Mesendoderm (in vitro differentiated cells): Measurements from ENCODE around the gene BRSK1.
A peak's percentile ranks its signal among the peaks of the same experiment; 100 is the strongest.

Experiments used
- DNase-seq: peaks from one replicate; pipeline ENCODE4 v3.0.0; 2013
- H2AK5ac ChIP-seq: 2 replicates; pipeline ENCODE4 v1.6.1; 2013; ENCODE audit warnings: low read length, inconsistent platforms
- H2BK120ac ChIP-seq: 2 replicates; pipeline ENCODE4 v1.6.1; 2013; ENCODE audit warnings: low read depth, mild to moderate bottlenecking, low read length, moderate library complexity, mixed read lengths
- H2BK15ac ChIP-seq: replicated peaks from 2 replicates; pipeline ENCODE4 v1.6.1; 2013; ENCODE audit warnings: low read depth, mild to moderate bottlenecking, moderate library complexity
- H2BK5ac ChIP-seq: 2 replicates; pipeline ENCODE4 v1.6.1; 2013; ENCODE audit warnings: low read length, inconsistent platforms
- H3K18ac ChIP-seq: 2 replicates; pipeline ENCODE4 v1.6.1; 2013; ENCODE audit warnings: mild to moderate bottlenecking, low read length, mixed read lengths
- H3K23ac ChIP-seq: one replicate; pipeline ENCODE4 v1.6.1; 2013; ENCODE audit warnings: low read length
- H3K27ac ChIP-seq: 2 replicates; pipeline ENCODE4 v1.5.1; 2013; ENCODE audit warnings: low read depth, mild to moderate bottlenecking, inconsistent platforms, low read length, moderate library complexity
- H3K27me3 ChIP-seq: 2 replicates; pipeline ENCODE4 v1.6.1; 2013; ENCODE audit warnings: low read length, control low read depth, mild to moderate bottlenecking, inconsistent platforms; ENCODE audit not compliant: insufficient read depth, poor library complexity
- H3K36me3 ChIP-seq: 2 replicates; pipeline ENCODE4 v1.6.1; 2013; ENCODE audit warnings: low read length, inconsistent platforms; ENCODE audit not compliant: control insufficient read depth, insufficient read depth
- H3K4ac ChIP-seq: one replicate; pipeline ENCODE4 v1.6.1; 2013; ENCODE audit warnings: low read depth, mild to moderate bottlenecking, low read length, moderate library complexity
- H3K4me1 ChIP-seq: 2 replicates; pipeline ENCODE4 v1.6.1; 2013; ENCODE audit warnings: low read depth, low read length, inconsistent platforms; ENCODE audit not compliant: control insufficient read depth
- H3K4me2 ChIP-seq: 2 replicates; pipeline ENCODE4 v1.6.1; 2013; ENCODE audit warnings: low read length
- H3K4me3 ChIP-seq: 2 replicates; pipeline ENCODE4 v1.5.1; 2013; ENCODE audit warnings: mild to moderate bottlenecking, low read length
- H3K56ac ChIP-seq: one replicate; pipeline ENCODE4 v1.6.1; 2013; ENCODE audit warnings: low read length
- H3K79me1 ChIP-seq: 2 replicates; pipeline ENCODE4 v1.6.1; 2013; ENCODE audit warnings: low read length, inconsistent platforms
- H3K79me2 ChIP-seq: 2 replicates; pipeline ENCODE4 v1.6.1; 2013; ENCODE audit warnings: mild to moderate bottlenecking, low read length; ENCODE audit not compliant: control insufficient read depth, insufficient read depth
- H3K9ac ChIP-seq: 2 replicates; pipeline ENCODE4 v1.6.1; 2013; ENCODE audit warnings: low read length, inconsistent platforms
- H4K5ac ChIP-seq: one replicate; pipeline ENCODE4 v1.6.1; 2013; ENCODE audit warnings: low read length
- H4K8ac ChIP-seq: one replicate; pipeline ENCODE4 v1.6.1; 2013; ENCODE audit warnings: low read depth, mild to moderate bottlenecking, control low read depth, low read length, moderate library complexity
- whole genome bisulfite sequencing: extraction: QIAGEN DNeasy Blood & Tissue Kit; methylation state at CpG from one replicate; pipeline ENCODE4 v1.1.7; 2013; ENCODE audit warnings: low lambda C conversion rate, missing lambda C conversion rate; ENCODE audit not compliant: insufficient coverage; ENCODE audit errors: extremely low coverage; 5-methylcytosine and 5-hydroxymethylcytosine counted together

Gene BRSK1

DNA sequence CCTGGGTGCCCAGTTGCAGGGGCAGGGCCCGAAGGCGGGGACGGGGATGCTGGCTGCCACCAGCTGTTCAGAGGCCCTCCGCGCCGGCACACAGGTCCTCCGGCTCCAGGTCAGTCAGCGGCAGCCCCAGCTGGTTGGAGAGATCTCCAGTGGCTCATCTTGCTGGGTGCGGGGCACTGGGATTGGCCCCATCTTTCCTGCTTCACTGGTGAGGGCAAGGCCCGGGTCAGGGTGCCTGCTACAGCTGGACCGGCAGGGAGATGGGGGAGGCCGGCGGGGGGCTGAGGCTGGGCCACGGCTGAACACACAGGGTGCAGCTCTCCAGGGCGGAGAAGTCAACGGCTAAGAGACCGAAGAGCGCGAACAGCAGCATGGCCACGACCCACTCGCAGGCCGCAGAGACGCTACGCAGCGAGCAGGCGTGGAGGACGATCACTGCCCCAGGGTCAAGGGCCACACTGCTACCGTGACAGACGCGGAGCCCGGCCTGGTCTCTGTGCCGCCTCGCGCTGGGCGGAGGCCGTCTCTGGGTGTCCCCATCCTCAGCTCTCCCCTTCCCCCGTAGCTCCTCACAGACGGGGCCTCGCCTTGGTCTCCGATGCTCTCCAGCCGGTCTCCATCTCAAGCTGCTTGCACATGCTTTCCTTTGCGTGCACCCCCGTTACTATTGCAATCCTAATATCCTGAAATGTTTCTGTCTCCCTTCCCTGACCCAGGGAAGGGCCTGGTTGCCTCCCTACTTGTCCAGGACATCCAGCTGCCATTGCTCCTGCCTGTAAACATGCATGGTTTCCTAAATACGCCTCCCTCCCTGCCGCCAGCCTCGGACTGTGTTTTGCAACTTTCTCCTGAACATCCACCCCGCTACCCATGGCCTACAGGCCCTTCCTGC, 29.1 kb downstream of the BRSK1 start:
- no peak overlapping the region for H3K4me3 ChIP-seq
- no peak overlapping the region for H4K8ac ChIP-seq
- no peaks in the 10 kb centered on the region for H3K79me2 ChIP-seq
- no peak for DNase-seq
- H3K9ac ChIP-seq, result no peak overlapping the region
- H3K56ac ChIP-seq, result no peak overlapping the region
- no peak overlapping the region for H3K23ac ChIP-seq
- no peak overlapping the region for H2BK5ac ChIP-seq
- no peaks in the 10 kb centered on the region for H3K79me1 ChIP-seq
- H3K4me2 ChIP-seq, result no peak overlapping the region
- no peaks in the 10 kb centered on the region for H3K36me3 ChIP-seq
- no peak overlapping the region for H3K18ac ChIP-seq
- no CpG with 5 or more reads among the region's 47 CpGs for WGBS
- no peak overlapping the region for H4K5ac ChIP-seq
- no peak overlapping the region for H2BK15ac ChIP-seq
- H3K27ac ChIP-seq, result no peak overlapping the region
- H3K27me3 ChIP-seq, result no peaks in the 10 kb centered on the region
- H3K4ac ChIP-seq, result no peak overlapping the region
- H2AK5ac ChIP-seq, result no peak overlapping the region
- H3K4me1 ChIP-seq, result no peaks in the 10 kb centered on the region
- H2BK120ac ChIP-seq, result no peak overlapping the region

DNA sequence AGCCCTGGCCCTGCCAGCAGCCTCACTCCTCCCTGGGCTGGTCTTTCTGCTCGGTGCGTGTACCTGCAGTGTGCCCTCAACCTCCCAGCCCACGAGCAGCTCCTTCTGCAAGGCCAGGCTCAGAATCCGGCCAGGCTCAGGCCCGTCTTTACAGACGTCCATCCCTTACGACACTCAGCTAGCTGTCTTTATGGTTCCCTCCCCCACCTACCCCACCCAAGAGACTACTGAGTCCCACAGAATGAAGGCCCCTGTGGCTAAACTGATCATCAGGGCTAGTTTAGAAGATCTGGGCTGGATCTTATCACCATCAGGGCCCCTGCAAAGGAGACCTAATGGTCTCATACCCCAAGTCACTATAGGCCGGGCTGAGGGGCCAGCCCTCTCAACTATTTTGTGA, 30.6 kb downstream of the BRSK1 start:
- Histone ChIP-seq H2BK5ac (no peak overlapping the region), H3K27ac (no peak overlapping the region), H3K4me2 (no peak overlapping the region), H3K9ac (no peak overlapping the region), H3K4me1 (no peaks in the 10 kb centered on the region), H3K36me3 (no peaks in the 10 kb centered on the region), H4K5ac (no peak overlapping the region), H3K56ac (no peak overlapping the region), H2BK15ac (no peak overlapping the region), H3K79me1 (no peaks in the 10 kb centered on the region), H3K23ac (no peak overlapping the region), H2BK120ac (no peak overlapping the region), H3K27me3 (no peaks in the 10 kb centered on the region), H3K18ac (no peak overlapping the region), H4K8ac (no peak overlapping the region), H3K79me2 (no peaks in the 10 kb centered on the region), H2AK5ac (no peak overlapping the region), H3K4ac (no peak overlapping the region), H3K4me3 (no peak overlapping the region)
- no peak for DNase-seq
- WGBS, result no CpG with 5 or more reads among the region's 8 CpGs

DNA sequence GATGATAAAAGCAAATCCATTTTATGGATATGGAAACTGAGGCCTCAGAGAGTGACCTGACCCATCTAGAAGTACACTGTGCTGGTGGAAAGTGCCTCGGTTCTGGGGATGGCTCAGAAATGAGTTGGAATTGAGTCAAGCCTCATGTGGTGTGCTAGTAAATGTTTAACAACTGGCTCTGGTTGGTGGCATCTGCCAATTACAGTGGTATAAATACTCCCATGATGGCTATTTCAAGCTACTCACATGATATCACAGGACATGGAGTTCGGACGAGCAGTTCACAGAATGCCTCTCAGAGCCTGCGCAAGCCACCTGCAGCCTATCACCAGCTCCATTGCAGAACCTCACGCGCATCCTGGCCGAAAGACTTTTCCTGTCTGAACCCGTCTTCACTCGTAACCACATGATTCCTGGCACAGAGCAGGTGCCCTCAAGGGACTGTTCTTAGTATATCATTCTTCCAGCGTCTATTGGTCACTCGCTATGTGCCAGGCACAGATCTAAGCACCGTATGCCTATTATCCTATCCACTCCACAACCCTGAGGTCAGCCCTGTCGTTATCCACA, 32.2 kb downstream of the BRSK1 start:
- Histone ChIP-seq H3K36me3 (no peaks in the 10 kb centered on the region), H3K79me2 (no peaks in the 10 kb centered on the region), H3K4ac (no peak overlapping the region), H3K18ac (no peak overlapping the region), H3K9ac (no peak overlapping the region), H3K23ac (no peak overlapping the region), H3K4me2 (no peak overlapping the region), H2BK120ac (no peak overlapping the region), H2BK15ac (no peak overlapping the region), H3K4me3 (no peak overlapping the region), H2BK5ac (no peak overlapping the region), H4K5ac (no peak overlapping the region), H4K8ac (no peak overlapping the region), H3K27ac (no peak overlapping the region), H3K56ac (no peak overlapping the region), H3K79me1 (no peaks in the 10 kb centered on the region), H3K27me3 (no peaks in the 10 kb centered on the region), H3K4me1 (no peaks in the 10 kb centered on the region), H2AK5ac (no peak overlapping the region)
- no peak for DNase-seq
- no CpG with 5 or more reads among the region's 13 CpGs for WGBS

DNA sequence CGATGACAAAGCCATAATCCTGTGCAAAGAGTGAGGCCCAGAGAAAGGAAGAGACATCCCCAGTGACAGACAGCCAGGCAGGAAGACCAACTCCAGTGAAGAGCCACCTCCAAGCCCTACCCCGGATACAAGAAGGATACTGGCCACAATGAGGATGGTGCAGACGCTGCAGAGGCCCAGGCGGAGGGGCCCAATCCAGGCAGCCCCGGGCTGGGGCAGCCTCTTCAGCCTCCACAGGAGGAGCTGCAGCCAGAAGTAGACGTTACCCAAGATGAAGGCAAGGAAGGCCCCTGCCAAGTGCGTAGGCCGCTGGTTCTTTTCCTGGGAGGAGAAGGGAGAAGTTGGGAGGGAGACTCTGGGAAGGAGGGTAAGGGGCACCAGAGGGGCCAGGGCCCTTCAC, 32.8 kb downstream of the BRSK1 start:
- no peak overlapping the region for H3K23ac ChIP-seq
- H3K79me1 ChIP-seq, result no peaks in the 10 kb centered on the region
- H2BK15ac ChIP-seq, result no peak overlapping the region
- H3K79me2 ChIP-seq, result no peaks in the 10 kb centered on the region
- no peak overlapping the region for H4K8ac ChIP-seq
- H2AK5ac ChIP-seq, result no peak overlapping the region
- H3K9ac ChIP-seq, result no peak overlapping the region
- no peak overlapping the region for H3K4me2 ChIP-seq
- H3K4me1 ChIP-seq, result no peaks in the 10 kb centered on the region
- H2BK5ac ChIP-seq, result no peak overlapping the region
- no peak overlapping the region for H3K18ac ChIP-seq
- no peak overlapping the region for H3K4me3 ChIP-seq
- H3K56ac ChIP-seq, result no peak overlapping the region
- H3K27me3 ChIP-seq, result no peaks in the 10 kb centered on the region
- no peak overlapping the region for H3K27ac ChIP-seq
- H2BK120ac ChIP-seq, result no peak overlapping the region
- no peak overlapping the region for H3K4ac ChIP-seq
- H3K36me3 ChIP-seq, result no peaks in the 10 kb centered on the region
- no peak overlapping the region for H4K5ac ChIP-seq
- WGBS, result no CpG with 5 or more reads among the region's 8 CpGs
- no peak for DNase-seq

DNA sequence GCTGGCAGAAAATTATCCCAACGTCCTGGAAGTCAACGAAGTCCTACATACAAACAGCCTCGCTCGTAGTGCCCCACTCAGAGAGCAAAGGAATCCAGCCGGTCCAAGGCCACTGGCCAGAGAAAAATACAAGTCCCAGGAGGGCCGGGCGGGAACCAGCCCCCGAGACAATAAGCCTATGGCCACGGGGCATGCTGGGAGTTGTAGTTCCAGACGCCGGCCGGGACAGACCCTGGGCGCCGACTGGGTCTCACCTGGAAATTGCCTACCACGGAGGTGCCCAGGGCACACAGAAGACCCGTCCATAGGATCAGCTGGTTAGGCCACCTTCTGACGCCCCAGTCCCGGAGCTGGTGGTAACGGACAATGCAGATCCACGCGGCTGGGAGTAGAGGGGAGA, 36.0 kb downstream of the BRSK1 start:
- DNase-seq, result peak; percentile 90
- Histone ChIP-seq H3K4me1 (no peaks in the 10 kb centered on the region), H3K4ac (no peak overlapping the region), H3K56ac (peak overlapping the region; percentile 74), H3K36me3 (no peaks in the 10 kb centered on the region), H2BK15ac (no peak overlapping the region), H2BK120ac (no peak overlapping the region), H3K27me3 (no peaks in the 10 kb centered on the region), H3K4me2 (peak overlapping the region; percentile 42), H2BK5ac (no peak overlapping the region), H3K18ac (no peak overlapping the region), H4K8ac (no peak overlapping the region), H4K5ac (no peak overlapping the region), H3K9ac (peak overlapping the region; percentile 35), H3K79me1 (no peaks in the 10 kb centered on the region), H3K79me2 (no peaks in the 10 kb centered on the region), H3K4me3 (no peak overlapping the region), H3K23ac (no peak overlapping the region), H2AK5ac (no peak overlapping the region), H3K27ac (no peak overlapping the region)
- no CpG with 5 or more reads among the region's 21 CpGs for WGBS
